ENCODE results near the gene DCT.

Gene DCT

DNA sequence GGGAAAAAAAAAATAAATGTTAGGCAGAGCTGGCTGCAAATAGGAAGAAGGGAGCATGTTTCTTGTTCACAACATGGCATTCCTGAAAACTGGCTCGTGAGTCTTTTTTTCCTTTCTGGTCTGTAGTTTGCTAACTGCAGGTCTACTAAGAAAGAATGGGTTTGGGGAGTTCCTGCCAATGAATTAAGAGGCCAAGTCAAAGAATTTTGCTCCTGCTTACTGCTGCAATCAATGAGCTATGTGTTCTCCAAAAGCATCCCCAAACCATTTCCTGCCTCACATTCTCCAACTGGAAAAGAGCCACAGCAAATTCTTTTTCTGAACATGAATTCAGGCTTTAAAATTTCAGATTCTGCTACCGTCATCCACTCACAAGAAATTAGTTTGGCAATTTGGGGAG is 88.6 kb downstream of the DCT start:
- DNase-seq: no peak

DNA sequence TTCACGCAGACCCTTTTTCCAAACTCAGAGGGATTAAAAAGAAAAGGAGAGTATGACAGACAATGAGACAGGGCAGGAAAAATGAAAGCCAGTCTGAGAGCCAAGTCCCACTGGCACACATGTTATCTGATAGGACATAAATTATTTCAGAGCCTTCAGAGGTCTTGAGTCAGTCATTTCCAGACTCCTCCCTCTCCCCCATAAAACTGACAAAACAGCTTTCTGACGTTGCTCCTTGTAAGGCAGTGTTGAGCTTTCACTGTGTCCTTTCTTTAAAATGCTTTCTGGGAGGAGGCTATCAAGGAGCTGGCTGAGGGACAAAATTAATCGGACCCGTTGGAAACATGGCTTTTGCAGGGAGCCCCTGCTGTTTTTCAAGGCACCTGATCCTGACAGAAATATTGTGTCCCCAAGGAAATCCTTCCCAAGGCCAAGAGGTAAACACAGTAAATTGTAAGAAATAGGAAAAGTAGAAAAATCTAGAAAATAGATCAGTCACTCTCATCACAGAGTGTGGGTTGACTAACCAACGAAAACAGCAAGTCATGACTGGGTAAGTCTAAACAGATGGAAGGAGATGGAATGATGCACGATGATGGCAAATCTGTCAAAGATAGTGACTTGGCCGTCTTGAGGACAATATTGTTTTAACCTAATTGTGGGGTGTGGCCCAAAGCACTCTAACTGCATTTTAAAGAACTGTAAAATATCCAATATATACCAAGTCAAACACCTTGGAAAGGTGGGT is 89.7 kb downstream of the DCT start:
- no peak for DNase-seq

DNA sequence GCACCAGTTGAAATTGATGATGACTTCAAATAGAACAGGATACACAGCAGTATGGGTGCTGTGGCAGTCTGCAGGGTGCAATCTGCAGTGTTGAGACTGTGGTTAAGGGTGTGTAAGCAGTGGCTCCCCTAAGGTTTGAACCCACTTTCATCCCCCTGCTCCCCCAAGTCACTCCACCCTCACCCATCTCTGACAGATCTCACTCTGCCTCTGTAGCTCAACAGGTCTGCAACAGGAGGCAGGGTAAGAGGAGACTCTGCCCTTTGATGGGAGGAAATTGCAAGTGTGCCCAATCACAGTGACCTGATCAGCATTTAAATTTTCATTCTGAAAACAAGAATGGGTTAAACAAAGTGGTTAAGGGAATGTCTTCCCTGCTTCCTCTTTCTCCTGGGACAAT is 92.4 kb downstream of the DCT start:
- no peak for DNase-seq

Data from stimulated activated CD4-positive, alpha-beta T cell treated with anti-CD3 and anti-CD28 coated beads, Interleukin-4, amount 100 ng/mL, for 24 hours (primary cell).